Thyroid gland (tissue), 4 donors: Measurements from ENCODE around the gene CLN6.

Source experiments
- CTCF ChIP-seq, 6 experiments: fragments of 200-600 bp in 3 of 6; fragments of 450-650 bp in 3 of 6; sonication (generic) in 3 of 6; IDR thresholded peaks; one replicate each; pipeline ENCODE4 v1.5.1; 2016 to 2019; ENCODE audit warnings: antibody characterized with exemption in 6 of 6, mild to moderate bottlenecking in 2 of 6, inconsistent platforms in 1 of 6, moderate library complexity in 1 of 6
- POLR2A ChIP-seq, 2 donors: fragments of 450-650 bp; IDR thresholded peaks; one replicate each; pipeline ENCODE4 v1.6.1; 2017; ENCODE audit warnings: antibody characterized with exemption in 2 of 2, mild to moderate bottlenecking in 2 of 2, moderate library complexity in 1 of 2

GRCh38 chr15:68204776-68205557, 24.6 kb downstream of the CLN6 start, which contains the start of gene CALML4:
- no peak for TF ChIP-seq CTCF (IDR thresholded peaks at IDR 0.05)
- TF ChIP-seq POLR2A (IDR thresholded peaks at IDR 0.05) = no peak
